HK-2 (cell line): ENCODE results near the gene NDUFB6.
A peak's percentile ranks its signal among the peaks of the same experiment; 100 is the strongest.
"Not testable (repeated sequence)": the region's sequence is repeated elsewhere in the genome, so short reads cannot be mapped to it uniquely, and the experiment has no call there.

ENCODE experiments used
- DNase-seq: peaks from one replicate; pipeline ENCODE4 v3.0.0-alpha.2; 2018; ENCODE audit not compliant: unreplicated experiment

NDUFB6 gene

GRCh38 chr9:32571969-32572899, 725 bp downstream of the NDUFB6 start:
- DNase-seq: peak; percentile 41

- DNase-seq: no peak
Observed at GRCh38 chr9:32570262-32570661, 2.7 kb downstream of the NDUFB6 start.

- no peak for DNase-seq
Observed at GRCh38 chr9:32566770-32567169, 6.2 kb downstream of the NDUFB6 start.

DNA sequence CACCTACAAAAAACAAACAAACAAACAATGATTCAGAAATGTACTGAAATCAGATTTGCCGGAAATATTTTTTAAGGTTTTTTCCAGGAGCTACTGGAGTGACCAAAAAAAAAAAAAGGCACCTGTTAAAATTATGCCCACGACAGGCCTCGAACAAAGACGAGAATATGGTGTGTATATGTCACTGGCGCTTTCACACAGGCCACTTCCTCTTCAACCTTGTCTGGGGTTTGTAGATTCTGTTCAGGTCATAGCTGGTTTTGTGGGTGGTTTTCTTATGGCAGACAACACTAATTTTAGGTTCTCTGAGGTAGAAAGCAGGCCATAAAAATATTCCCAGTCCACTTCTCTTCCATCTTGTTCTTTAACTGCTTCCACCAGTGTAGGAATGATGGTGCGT, 7.0 kb downstream of the NDUFB6 start:
- no peak for DNase-seq

DNA sequence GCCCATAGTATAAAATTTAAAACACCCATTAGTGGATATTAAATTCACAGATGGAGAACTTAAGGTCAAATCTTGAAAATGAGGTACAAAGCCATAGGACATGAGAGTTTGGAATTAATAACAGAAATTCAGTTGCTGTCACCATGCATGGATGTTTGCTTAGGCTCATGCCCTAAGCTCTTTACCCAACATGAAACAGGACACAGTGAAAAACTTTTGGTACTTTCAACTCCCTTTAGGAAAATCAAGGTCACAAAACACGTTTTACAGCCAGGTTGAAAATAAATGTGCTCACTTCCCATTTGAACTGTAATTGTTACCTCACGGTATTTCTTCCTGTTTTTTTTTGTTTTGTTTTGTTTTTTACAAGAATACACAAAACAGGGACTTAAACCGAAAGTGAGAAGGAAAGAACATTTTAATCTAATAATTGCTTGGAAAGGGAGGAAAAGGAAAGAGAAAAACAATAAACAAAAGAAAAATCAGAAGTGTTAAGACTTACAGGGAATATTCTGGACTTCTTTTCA, 14.5 kb downstream of the NDUFB6 start:
- no peak for DNase-seq

GRCh38 chr9:32554591-32554990, 18.4 kb downstream of the NDUFB6 start:
- no peak for DNase-seq

GRCh38 chr9:32554107-32554506, 18.9 kb downstream of the NDUFB6 start:
- no peak for DNase-seq

DNA sequence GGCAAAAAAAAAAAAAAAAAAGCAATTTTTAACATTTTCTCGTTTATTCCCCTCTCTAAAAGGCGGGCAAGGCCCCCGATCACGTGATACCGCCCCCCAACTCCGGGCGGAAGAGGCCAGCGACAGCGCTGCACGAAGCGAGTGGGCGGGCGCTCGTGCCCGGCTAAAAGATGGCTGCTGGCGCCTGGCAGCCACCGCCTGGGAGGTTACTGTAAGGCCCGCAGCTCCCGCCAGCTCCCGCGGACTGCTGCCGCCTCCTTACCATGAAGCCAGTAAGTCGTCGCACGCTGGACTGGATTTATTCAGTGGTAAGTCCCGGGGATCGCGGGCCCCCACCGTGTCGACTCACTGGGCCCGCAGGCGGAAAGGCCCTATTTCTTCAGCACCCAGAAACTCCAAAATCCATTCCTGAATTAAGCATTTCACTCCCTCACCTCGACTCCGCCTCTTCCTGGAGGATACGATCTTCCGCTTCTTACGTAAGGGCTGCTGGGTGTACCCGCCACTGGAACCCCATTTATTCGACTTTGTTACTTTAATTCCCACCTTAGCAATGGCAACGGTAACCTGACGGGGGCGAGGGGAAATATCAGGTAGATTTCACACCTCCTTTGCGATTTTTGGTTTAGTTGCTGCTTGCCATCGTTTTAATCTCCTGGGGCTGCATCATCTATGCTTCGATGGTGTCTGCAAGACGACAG, 20.6 kb downstream of the NDUFB6 start, which contains the start of the genes SMIM27 and TOPORS:
TSS of gene SMIM27 (plus strand) at position 156 of the 701 bp plus-strand sequence. CDS start at position 264, 108 bp downstream.
TSS of gene TOPORS (minus strand) at position 415 of the 701 bp plus-strand sequence. CDS start at position 265, 150 bp downstream.
- peak; percentile 76 for DNase-seq

- DNase-seq: peak; percentile 16
Observed at GRCh38 chr9:32551276-32552051, 21.5 kb downstream of the NDUFB6 start.

GRCh38 chr9:32550562-32551275, 22.2 kb downstream of the NDUFB6 start:
- peak; percentile 85 for DNase-seq

GRCh38 chr9:32550150-32550561, 22.8 kb downstream of the NDUFB6 start:
- peak; percentile 11 for DNase-seq

- not testable (repeated sequence) for DNase-seq
Observed at GRCh38 chr9:32548213-32548612, 24.7 kb downstream of the NDUFB6 start.

GRCh38 chr9:32545884-32546283, 27.1 kb downstream of the NDUFB6 start:
- DNase-seq: no peak

DNA sequence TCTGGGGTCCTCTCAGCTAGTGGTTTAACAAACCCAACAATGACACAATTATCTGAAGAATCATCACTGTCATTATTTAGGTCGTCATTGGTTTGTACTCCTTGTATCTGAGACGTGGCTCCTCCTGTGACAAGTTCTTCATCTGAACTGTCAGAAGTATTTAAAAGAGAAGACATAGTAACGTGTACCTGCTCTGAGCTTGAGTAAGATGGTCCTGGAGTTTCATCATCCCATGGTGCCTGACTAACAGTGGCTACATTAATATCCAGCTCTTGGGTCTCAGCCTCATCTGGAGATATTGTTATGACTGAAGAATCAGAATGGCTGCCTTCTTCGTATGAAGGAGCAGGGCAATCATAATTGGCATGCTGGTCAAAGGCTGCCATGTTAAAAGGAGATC, 29.9 kb downstream of the NDUFB6 start:
- DNase-seq: no peak

GRCh38 chr9:32533816-32534215, 39.1 kb downstream of the NDUFB6 start:
- no peak for DNase-seq

GRCh38 chr9:32533336-32533735, 39.6 kb downstream of the NDUFB6 start:
- DNase-seq: no peak

DNA sequence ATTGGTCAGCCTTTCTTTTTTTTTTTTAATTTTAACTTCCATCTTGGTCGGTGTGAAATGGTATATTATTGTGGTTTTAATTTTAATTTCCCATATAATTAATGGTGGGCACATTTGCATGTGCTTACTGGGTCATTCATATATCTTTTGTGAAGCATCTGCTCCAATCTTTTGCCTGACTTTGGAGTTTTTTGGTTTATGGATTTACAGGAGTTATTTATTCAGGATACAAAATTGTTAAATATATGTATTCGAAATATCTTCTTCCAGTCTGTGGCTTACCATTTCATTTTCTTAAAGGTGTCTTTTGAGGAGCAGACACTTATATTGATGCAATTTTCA, 46.3 kb downstream of the NDUFB6 start:
- DNase-seq: no peak

DNA sequence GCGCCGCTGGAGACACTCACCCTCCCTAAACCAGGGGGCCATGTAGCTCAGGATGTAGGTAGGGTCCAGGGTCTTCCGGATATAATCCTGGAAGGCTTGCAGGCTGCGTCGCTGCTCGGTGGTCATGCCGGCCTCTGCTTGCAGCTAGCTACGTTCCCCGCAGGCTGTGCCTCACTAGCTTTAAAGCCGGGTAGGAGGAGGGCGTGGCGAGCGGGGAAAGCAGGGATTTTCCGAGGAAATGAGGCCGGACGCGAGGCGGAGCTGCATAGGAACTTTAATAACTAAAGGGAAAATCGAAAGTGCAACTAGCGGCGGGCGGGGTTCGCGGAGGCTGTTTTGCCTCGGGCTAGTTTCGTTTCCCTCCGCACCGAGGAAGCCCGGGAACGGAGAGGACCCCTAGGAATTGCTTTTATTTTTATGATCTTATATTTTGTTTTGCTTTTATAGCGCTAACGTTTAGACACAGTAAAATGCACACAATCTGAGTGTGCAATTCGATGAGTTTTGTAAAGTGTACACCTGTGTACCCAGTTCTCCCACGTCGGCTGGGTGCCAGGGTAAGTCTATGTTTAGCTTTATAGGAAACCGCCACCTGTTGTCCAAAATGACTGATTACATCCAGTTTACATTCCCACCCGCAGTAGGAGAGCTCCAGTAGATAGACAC, 46.8 kb downstream of the NDUFB6 start, which contains the start of gene RIGI:
TSS of gene RIGI (minus strand) at position 156 of the 666 bp plus-strand sequence. CDS start at position 126, 30 bp downstream.
- DNase-seq: peak; percentile 85

- DNase-seq: no peak
Observed at GRCh38 chr9:32525709-32526030, 47.3 kb downstream of the NDUFB6 start.

GRCh38 chr9:32524892-32525708, 47.9 kb downstream of the NDUFB6 start:
- no peak for DNase-seq
